Measurements from ENCODE around the gene TAS2R40.
A peak's percentile ranks its signal among the peaks of the same experiment; 100 is the strongest.
"Not testable (repeated sequence)": the region's sequence is repeated elsewhere in the genome, so short reads cannot be mapped to it uniquely, and the experiment has no call there.

The TAS2R40 gene

GRCh38 chr7:143252006-143252405, 30.2 kb downstream of the TAS2R40 start:
- no peak for DNase-seq

DNA sequence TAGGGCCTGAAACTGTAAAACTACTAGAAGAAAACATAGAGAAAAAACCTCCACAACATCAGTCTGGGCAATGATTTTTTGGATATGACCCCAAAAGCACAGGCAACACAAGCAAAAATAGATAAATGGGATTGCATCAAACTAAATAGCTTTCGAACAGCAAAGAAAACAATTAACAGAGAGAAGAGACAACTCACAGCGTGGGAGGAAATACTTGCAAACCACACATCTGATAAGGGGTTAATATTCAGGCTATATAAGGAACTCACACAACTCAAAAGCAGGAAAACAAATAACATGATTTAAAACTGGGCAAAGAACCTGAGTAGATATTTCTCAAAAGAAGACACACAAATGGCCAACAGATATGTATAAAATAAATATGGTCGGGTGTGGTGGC, 33.7 kb downstream of the TAS2R40 start:
- no peak for DNase-seq

- no peak for DNase-seq
Measured at GRCh38 chr7:143256325-143256724, 34.5 kb downstream of the TAS2R40 start.

- DNase-seq: no peak
Measured at GRCh38 chr7:143256932-143257331, 35.1 kb downstream of the TAS2R40 start.

- DNase-seq: no peak
Measured at GRCh38 chr7:143257501-143257900, 35.7 kb downstream of the TAS2R40 start.

DNA sequence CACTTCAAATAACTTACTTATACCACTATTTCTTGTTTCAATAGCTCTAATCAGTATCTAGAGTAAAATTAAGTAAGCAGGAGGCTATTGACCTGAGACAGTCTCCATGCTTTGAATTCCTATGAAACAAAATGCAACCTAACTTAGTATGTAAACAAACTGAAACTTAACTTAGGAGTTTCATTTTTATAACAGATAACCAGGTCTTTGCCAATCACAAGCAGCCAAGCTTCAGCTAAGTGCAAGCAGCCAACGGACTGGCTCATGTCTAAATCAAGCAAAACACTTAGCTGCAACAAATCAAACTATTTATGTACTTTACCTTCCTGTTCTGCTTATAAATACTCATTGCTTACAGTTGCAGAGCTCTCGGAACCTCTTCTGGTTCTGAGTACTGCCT, 37.0 kb downstream of the TAS2R40 start:
- DNase-seq: no peak

GRCh38 chr7:143259765-143260164, 37.9 kb downstream of the TAS2R40 start:
- no peak for DNase-seq

GRCh38 chr7:143261901-143262300, 40.1 kb downstream of the TAS2R40 start:
- no peak for DNase-seq

DNA sequence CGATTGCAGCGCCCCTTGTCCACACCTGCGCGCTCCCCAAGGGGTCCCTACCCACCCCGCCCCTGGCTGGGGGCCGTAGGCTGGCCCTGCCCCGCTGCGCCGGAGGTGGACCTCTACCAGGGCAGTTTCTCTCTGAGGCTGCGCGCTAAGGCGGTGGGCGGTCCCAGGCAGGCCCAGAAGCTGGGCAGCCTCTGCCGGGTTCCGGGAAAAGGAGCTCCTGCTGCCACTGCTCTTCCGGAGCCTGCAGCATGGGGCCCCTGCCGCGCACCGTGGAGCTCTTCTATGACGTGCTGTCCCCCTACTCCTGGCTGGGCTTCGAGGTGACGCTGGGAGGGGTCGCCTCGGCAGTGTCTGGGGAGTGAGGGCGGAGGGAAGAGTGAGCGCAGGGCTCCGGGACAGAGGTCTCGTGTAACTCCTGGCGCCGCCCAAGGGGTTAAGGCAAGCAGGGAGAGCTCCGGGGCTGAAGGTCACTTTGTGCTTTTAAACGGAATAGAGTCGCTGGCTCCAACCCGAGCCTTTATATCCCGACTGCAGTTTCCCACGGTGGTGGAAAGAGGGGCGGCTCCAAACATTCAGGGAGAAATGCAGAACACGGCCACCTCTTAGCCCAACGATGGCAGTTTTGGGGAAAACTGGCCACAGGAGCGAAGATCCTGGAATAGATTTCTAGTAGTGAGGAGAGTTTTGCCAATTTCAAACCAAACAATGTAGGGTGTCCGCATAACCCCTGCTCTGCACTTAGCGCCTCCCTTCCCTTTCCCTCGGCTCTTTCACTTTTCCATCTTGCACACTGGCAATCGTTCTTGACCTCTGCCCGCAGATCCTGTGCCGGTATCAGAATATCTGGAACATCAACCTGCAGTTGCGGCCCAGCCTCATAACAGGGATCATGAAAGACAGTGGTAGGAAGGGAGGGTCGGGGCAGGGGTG, 41.7 kb downstream of the TAS2R40 start, which contains the start of gene GSTK1:
Gene GSTK1, plus strand, starts transcription at position 176 of the 930 bp plus-strand sequence. Its CDS starts 73 bp downstream, at position 249.
- peak; percentile 18 to 35 for DNase-seq

- DNase-seq: not testable (repeated sequence)
Measured at GRCh38 chr7:143264196-143264568, 42.3 kb downstream of the TAS2R40 start.

DNA sequence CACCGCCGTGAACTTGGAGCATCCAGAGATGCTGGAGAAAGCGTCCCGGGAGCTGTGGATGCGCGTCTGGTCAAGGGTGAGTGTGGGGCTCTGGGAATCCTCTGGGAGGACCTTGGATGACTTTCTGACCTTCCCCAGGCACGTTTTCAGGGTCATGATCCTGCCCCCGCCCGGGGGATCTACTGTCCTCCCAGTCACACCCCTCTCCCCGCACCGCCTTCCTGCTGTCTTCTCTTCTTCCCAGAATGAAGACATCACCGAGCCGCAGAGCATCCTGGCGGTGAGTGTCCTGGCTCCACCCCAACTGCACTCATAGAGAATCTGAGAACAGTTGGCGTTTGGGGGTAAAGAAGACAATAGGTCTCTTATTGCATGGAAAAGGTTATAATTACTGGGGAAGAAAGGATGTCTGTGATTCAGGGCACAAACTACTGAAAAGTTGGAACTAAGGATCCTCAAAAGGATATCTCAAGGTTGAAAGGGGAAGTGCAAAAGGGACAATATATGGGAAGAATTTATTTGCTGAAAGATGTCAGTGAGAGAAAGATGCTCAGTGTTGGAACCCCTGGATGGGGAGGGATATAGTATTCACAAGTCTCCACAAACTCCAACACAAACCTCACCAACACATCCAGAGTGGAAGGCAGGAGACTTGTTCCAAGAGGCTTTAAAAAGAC, 43.3 kb downstream of the TAS2R40 start:
- DNase-seq: no peak

DNA sequence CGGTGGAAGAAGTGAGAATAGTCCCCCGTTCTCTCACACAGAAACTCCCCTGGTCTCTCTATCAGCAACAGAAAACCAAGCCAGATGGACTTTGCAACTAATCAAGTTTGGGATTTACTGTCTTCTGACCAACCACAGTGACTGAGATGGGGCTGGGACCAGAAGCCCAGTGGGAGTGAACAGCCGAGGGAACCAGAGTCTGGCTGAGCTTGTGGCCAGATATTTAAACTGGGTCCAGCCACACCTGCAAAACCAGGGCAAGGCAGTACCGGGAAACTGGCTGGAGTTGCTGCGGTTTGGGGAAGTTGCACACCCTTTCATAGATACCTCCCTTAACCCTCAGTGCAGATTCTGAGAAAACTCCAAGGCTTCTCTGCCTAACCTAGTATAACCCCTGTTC, 47.4 kb downstream of the TAS2R40 start:
- DNase-seq: no peak

GRCh38 chr7:143271240-143271639, 49.4 kb downstream of the TAS2R40 start:
- DNase-seq: no peak

All from cerebellar nuclear complex (tissue), 1 donor.